Measurements from ENCODE around the gene SLC29A1.
A peak's percentile ranks its signal among the peaks of the same experiment; 100 is the strongest.
"Not testable (repeated sequence)": the region's sequence is repeated elsewhere in the genome, so short reads cannot be mapped to it uniquely, and the experiment has no call there.

The SLC29A1 gene

GRCh38 chr6:44223319-44224028 is at the start of gene SLC29A1:
TSS of gene SLC29A1 (plus strand) at chr6:44223595. CDS start at chr6:44227314, 3,719 bp downstream.
- DNase-seq, result peak; percentile 48

GRCh38 chr6:44176130-44176761 is 47.1 kb upstream of the SLC29A1 start:
- DNase-seq, result no peak

GRCh38 chr6:44176762-44177509 is 46.5 kb upstream of the SLC29A1 start:
- DNase-seq, result no peak

DNA sequence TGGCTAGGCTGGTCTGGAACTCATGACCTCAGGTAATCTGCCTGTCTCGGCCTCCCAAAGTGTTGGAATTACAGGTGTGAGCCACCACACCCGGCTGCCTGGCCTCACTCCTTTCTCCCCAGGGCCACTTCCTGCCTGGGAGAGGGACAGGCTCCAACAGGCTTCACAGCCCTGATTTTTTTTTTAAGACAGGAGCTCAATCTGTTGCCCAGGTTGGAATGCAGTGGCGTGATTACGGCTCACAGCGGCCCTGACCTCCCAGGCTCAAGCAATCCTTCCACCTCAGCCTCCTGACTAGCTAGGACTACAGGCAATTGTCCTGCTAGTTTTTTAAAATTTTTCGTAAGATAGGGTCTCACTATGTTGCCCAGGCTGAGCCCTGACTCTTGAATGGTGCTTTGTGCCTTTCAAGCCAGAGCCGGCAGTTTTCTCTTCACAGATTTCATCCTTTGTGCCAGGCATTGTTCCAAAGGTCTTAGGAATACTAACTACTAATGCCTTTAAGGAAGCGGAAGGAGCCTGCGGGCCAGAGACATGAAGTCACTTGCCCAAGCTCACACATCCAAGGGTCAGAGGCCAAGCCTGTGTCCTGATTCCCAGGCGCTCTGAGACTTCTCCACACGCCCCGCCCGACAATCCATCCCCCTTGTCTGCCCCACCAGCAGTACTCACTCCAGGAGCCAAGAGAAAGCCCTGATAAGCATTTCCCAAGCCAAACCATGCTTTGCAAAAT is 45.5 kb upstream of the SLC29A1 start:
- DNase-seq, result no peak

DNA sequence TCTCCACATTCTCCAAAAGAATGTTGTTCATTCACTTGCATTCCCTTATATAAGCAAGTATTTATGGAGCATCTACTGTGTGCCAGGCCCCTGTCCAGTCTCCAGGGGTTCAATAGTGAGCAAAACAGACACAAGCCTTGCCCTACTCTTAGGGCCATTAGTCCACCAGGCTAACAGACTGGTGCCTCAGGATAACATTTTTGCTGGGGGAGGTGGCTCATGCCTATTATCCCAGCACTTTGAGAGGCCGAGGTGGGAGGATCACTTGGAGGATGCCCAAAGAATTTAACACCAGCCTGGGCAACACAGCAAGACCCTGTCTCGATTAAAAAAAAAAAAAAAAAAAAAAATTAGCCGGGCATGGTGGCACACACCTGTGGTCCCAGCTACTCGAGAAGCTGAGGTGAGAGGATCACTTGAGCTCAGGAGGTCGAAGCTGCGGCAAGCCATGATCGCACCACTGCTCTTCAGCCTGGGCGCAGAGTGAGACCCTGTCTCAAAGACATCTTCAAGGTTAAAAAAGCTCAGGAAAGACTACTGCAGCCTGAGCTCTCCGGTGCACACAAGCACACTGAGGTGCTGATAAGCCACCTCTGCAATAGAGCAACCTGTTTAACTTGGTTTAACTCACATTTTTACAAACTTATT is 44.8 kb upstream of the SLC29A1 start:
- DNase-seq, result no peak

GRCh38 chr6:44179072-44179536 is 44.3 kb upstream of the SLC29A1 start:
- no peak for DNase-seq

DNA sequence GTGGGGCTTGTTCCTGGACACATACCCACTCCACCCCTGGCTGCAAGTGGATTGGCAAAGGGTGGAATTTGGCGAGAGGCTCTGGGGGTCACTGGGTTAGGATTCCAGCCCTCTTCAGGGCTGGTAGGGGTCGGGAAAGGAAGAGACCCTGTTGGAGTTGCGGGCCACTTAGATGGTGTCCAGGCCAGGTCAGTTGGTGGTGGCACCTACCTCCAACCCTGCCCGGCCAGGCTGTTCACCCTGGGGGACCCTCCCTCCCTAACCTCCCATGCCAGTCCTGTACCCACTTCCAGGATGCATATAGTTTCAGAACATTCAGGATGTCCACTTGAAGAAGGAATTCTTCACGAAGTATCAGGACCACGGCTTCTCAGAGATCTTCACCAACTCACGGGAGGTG is 43.7 kb upstream of the SLC29A1 start:
- DNase-seq, result no peak

DNA sequence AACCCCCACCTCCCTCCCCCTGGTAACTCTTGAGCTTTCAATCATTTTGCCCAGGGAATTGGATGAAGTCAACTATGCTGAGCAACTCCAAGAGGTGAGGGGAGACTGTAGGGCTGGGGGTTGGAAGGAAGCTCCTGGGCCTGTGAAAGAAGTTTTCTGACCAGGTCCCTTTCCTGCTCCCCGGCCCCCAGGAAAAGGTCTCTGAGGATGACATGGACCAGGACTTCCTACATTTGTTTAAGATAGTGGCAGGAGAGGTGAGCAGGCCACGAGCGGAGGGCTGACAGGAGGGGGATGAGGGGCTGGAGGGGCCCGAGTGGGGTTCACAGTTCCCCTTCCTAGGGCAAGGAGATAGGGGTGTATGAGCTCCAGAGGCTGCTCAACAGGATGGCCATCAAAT is 43.0 kb upstream of the SLC29A1 start:
- no peak for DNase-seq

DNA sequence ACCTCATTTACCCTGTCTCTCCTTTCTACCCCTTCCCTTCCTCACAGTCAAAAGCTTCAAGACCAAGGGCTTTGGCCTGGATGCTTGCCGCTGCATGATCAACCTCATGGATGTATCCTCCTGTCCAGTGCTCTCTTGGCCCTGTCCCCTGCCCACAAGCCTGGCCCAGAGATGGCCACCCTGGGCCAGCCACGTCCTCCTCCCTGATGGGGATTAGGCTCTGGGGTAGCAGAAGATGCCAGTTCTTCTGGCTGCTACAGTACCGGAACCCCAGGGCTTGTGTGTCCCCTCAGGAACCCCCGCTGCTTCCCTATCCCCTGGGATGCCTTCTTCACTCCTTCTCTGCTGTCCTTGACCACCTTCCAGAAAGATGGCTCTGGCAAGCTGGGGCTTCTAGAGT is 42.5 kb upstream of the SLC29A1 start:
- DNase-seq, result no peak

DNA sequence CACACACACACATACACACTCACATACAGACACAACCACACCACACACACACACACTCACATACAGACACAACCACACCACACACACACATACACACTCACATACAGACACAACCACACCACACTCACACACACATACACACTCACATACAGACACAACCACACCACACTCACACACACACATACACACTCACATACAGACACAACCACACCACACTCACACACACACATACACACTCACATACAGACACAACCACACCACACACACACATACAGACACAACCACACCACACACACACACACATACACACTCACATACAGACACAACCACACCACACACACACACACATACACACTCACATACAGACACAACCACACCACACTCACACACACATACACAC is 41.6 kb upstream of the SLC29A1 start:
- not testable (repeated sequence) for DNase-seq

GRCh38 chr6:44182911-44183390 is 40.4 kb upstream of the SLC29A1 start:
- no peak for DNase-seq

DNA sequence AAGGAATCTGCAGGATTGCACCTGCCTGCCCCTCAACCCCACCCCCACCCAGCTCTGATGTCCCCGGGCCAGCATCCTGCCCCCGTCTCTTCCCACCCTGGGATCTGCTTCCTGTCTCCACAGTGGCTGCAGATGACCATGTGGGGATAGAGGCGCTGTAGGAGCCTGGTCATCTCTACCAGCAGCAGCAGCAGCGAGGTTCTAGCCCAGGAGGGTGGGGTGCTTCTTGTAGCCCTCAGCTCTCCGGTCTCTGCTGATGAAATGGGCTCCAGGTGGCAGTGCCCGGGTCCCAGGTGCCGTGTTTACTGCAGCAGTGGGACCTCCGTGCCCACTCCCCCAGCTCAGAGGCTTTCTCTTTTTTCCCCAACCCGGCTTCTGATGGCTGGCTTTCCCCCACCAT is 39.6 kb upstream of the SLC29A1 start:
- DNase-seq, result no peak

GRCh38 chr6:44185356-44185755 is 38.0 kb upstream of the SLC29A1 start:
- DNase-seq, result not testable (repeated sequence)

GRCh38 chr6:44185953-44186634 is 37.3 kb upstream of the SLC29A1 start:
- DNase-seq, result no peak

DNA sequence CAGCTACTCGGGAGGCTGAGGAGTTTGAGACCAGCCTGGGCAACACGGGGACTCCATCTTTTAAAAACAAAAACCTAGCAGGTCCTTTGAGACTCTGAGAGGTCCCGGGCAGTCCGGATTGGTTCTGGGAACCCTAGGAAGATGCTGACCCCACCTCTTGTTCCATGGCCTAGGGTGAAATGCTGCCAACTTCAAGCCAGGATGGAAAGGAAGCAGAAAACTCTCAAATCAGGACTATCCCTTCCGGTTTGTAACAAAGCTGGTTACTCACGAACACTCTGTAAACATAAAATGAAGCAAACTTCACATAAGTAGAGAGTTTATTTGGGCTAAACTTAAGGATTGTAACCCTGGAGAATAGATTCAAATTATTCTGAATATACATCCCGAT is 36.8 kb upstream of the SLC29A1 start:
- DNase-seq, result no peak

- no peak for DNase-seq
Measured at GRCh38 chr6:44188819-44189218, 34.6 kb upstream of the SLC29A1 start.

DNA sequence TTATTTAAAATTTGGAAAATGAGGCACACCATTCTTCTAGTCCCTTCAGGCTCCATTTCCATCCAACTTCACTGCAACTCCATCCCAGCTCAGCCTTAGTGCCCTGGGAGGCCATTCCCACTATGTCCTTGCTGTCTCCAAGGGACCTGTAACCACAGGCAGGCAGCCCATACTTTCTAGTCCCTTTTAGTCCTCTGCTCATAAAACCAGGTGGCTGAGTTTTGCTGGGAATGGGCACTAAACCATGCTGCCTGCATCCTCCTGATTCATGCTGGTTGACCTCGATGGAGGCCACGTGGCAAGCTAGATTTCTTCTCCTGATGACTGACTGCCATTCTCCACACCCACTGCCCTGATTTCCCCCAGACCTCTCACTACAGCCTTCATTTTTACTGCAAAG is 34.1 kb upstream of the SLC29A1 start:
- no peak for DNase-seq

DNA sequence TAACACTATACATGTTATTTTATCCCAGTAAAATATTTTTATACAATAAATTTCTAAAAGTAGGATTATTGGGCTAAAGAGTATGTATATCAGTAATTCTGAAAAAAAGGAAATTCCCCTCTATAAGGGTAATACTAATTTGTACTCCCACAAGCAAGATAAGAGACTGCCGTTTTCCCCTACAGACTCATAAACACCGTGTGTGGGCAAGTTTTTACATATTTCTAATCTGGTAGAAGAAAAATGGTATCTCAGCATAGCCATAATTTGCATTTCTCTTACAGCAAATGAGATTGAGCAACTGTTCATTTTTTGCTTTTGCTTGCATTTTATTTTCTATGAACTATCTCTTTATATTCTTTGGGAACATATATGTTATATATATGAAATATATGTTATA is 32.7 kb upstream of the SLC29A1 start:
- no peak for DNase-seq

GRCh38 chr6:44192428-44193041 is 30.9 kb upstream of the SLC29A1 start:
- DNase-seq, result no peak

DNA sequence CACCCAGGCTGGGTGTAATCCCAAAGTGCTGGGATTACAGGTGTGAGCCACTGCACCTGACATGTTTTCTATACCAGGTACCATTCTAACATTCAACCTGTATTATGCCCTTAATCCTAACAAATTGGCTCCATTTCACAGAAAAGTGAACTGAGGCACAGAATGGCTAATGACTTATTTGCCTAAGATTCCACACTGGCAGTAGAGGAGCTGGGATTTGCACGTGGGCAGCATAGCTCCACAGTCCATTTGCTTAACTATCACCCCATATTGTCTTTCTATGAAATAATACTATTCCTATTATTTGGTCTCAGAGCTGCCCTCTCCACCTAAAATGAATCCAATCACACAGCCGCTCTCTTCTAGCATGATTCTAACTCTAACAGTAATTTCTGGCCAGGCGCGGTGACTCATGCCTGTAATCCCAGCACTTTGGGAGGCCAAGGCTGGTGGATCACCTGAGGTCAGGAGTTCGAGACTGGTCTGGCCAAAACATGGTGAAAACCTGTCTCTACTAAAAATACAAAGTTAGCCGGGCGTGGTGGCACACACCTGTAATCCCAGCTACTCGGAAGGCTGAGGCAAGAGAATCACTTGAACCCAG is 30.0 kb upstream of the SLC29A1 start:
- DNase-seq, result no peak

DNA sequence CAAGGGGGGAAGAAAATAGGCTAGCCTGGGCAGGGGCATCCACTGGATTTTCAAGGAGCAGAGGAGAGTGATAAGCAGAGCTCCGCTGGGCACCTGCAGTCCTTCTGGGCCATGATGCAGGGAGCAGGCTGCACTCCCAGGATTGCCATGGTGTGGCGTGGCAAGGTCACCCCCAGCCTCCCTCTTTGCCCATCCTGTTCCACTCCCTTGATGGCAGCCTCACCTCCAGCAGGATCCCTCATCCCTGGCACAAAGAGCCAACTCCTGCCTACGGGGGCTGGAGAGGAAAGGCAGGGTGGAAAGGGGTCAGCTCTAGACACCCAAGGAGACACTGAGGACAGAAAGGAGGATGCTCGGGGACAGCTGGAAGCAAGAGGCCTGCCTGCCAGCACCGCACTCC is 29.1 kb upstream of the SLC29A1 start:
- no peak for DNase-seq

All from T1000 (cell line).